Activated B cell treated with CpG ODN at 0.5 μM for 24 hours (primary cell): ENCODE results near the gene BRSK1. TPM values are rescaled to one million over a fixed set of nuclear protein-coding genes. Genes with fewer than 3 reads are reported as not detected.
A peak's percentile ranks its signal among the peaks of the same experiment; 100 is the strongest.

Experiments used
- ATAC-seq: fragments of 200-7000 bp; cut with Tn5 transposase; one replicate; pipeline ENCODE4 v1.10.0; 2021; ENCODE audit warnings: low read depth, mild to moderate bottlenecking, moderate library complexity
- CTCF ChIA-PET: fragments of 350-600 bp; sonication (Branson Sonifier 250); formaldehyde crosslinking; loops from one replicate; lab custom pipeline; 2021; ENCODE audit warnings: antibody characterized with exemption; lab: Charles Lee
- POLR2A ChIA-PET: fragments of 350-600 bp; sonication (Branson Sonifier 250); formaldehyde crosslinking; loops from one replicate; lab custom pipeline; 2021; ENCODE audit warnings: antibody characterized with exemption; lab: Charles Lee
- DNase-seq: peaks from one replicate; pipeline ENCODE4 v3.0.0; 2022
- H3K27ac Mint-ChIP-seq: one replicate; pipeline ENCODE4 v1.8.0; 2020; ENCODE audit warnings: mixed read lengths
- H3K27me3 Mint-ChIP-seq: one replicate; pipeline ENCODE4 v1.8.0; 2021; ENCODE audit warnings: mixed read lengths
- H3K36me3 Mint-ChIP-seq: one replicate; pipeline ENCODE4 v1.8.0; 2021; ENCODE audit warnings: low read depth, mixed read lengths
- H3K4me1 Mint-ChIP-seq: one replicate; pipeline ENCODE4 v1.8.0; 2021; ENCODE audit warnings: mixed read lengths
- H3K4me3 Mint-ChIP-seq: one replicate; pipeline ENCODE4 v1.8.0; 2020; ENCODE audit warnings: mild to moderate bottlenecking, mixed read lengths
- H3K9me3 Mint-ChIP-seq: one replicate; pipeline ENCODE4 v1.8.0; 2020; ENCODE audit warnings: mixed read lengths
- intact Hi-C: fragments of 100-400 bp; cut with micrococcal nuclease; formaldehyde crosslinking; loops from one replicate; pipeline ENCODE4 v1.15.1; 2024
- total RNA-seq: library from RNA; stranded (reverse); gene quantifications from 2 replicates; pipeline ENCODE4 v1.2.3, GENCODE V29; 2022
- TF ChIP-seq, protein P1 (sequence below): fragments of 200-600 bp; IDR thresholded peaks from one replicate; pipeline ENCODE4 v1.8.0; 2022; ENCODE audit warnings: antibody characterized with exemption, mild to moderate bottlenecking

The BRSK1 gene
- total RNA-seq, 1 donor from 2014 or later, result 2.7 TPM

- TF ChIP-seq, protein P1, sequence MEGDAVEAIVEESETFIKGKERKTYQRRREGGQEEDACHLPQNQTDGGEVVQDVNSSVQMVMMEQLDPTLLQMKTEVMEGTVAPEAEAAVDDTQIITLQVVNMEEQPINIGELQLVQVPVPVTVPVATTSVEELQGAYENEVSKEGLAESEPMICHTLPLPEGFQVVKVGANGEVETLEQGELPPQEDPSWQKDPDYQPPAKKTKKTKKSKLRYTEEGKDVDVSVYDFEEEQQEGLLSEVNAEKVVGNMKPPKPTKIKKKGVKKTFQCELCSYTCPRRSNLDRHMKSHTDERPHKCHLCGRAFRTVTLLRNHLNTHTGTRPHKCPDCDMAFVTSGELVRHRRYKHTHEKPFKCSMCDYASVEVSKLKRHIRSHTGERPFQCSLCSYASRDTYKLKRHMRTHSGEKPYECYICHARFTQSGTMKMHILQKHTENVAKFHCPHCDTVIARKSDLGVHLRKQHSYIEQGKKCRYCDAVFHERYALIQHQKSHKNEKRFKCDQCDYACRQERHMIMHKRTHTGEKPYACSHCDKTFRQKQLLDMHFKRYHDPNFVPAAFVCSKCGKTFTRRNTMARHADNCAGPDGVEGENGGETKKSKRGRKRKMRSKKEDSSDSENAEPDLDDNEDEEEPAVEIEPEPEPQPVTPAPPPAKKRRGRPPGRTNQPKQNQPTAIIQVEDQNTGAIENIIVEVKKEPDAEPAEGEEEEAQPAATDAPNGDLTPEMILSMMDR, result no peak
- ChIA-PET POLR2A (interaction anchor here (0.6 to 2.4 kb wide), 25 partner anchors 14 to 890 kb away, joined by 3 to 42 read pairs (median 5); partner anchors contain the start of genes FIZ1, HSPBP1, ISOC2 and LENG8), CTCF (interaction anchor here (0.7 to 1.5 kb wide), 6 partner anchors 37 to 198 kb away, joined by 3 to 11 read pairs (median 6); partner anchors contain the start of genes PPP6R1 and TMEM238)
- Mint-ChIP-seq H3K9me3 (no peaks in the 10 kb centered on the region), H3K4me3 (peak within 1 kb of the TSS; percentile 95), H3K27me3 (peaks cover 7% of the 10 kb centered on the region), H3K27ac (peak within 1 kb of the TSS; percentile 90), H3K4me1 (peaks cover 31% of the 10 kb centered on the region), H3K36me3 (peaks cover 6% of the 10 kb centered on the region)
- ATAC-seq, result peak; percentile 81
- intact Hi-C loops, result loop anchor here (1.0 to 2.0 kb wide), 12 partner anchors 15 to 315 kb away; partner anchors contain the start of genes COX6B2, FIZ1, HSPBP1 and ISOC2
- peak; percentile 99 for DNase-seq
Measured at GRCh38 chr19:55339105-55339888, 55.5 kb downstream of the BRSK1 start, which contains the start of gene KMT5C. Gene KMT5C, plus strand, starts transcription at chr19:55339876. Its CDS starts 2,061 bp downstream, at chr19:55341937.

GRCh38 chr19:55339889-55340783 is 56.3 kb downstream of the BRSK1 start:
- CTCF ChIA-PET, result interaction anchor here (0.7 to 1.5 kb wide), 6 partner anchors 38 to 199 kb away, joined by 3 to 11 read pairs (median 6); partner anchors contain the start of genes PPP6R1 and TMEM238
- POLR2A ChIA-PET, result interaction anchor here (0.6 to 2.4 kb wide), 20 partner anchors 32 to 891 kb away, joined by 3 to 42 read pairs (median 6); partner anchors contain the start of genes FIZ1, HSPBP1, ISOC2 and LENG8
- H3K36me3 Mint-ChIP-seq, result peaks cover 6% of the 10 kb centered on the region
- peaks cover 6% of the 10 kb centered on the region for H3K27me3 Mint-ChIP-seq
- intact Hi-C loops, result loop anchor here (1.0 to 2.0 kb wide), 12 partner anchors 14 to 314 kb away; partner anchors contain the start of genes COX6B2, FIZ1, HSPBP1 and ISOC2
- ATAC-seq (no peak), DNase-seq (no peak)
- peak overlapping the region; percentile 95 for H3K4me3 Mint-ChIP-seq
- H3K4me1 Mint-ChIP-seq, result peaks cover 31% of the 10 kb centered on the region
- TF ChIP-seq, protein P1, result no peak
- no peaks in the 10 kb centered on the region for H3K9me3 Mint-ChIP-seq
- H3K27ac Mint-ChIP-seq, result peak overlapping the region; percentile 90

- DNase-seq, result no peak
- Mint-ChIP-seq H3K36me3 (peaks cover 6% of the 10 kb centered on the region), H3K27me3 (peaks cover 5% of the 10 kb centered on the region), H3K27ac (no peak overlapping the region), H3K9me3 (no peaks in the 10 kb centered on the region), H3K4me1 (peaks cover 31% of the 10 kb centered on the region), H3K4me3 (peak overlapping the region; percentile 83)
- CTCF ChIA-PET, result no interaction called here
- ATAC-seq, result no peak
- TF ChIP-seq, protein P1, result no peak
- intact Hi-C loops, result no loop called here
- POLR2A ChIA-PET, result interaction anchor here (1.5 kb wide), 1 partner anchor 43 kb away, joined by 6 read pairs; the partner anchor contains the start of gene TMEM238
Measured at GRCh38 chr19:55340784-55341147, 57.0 kb downstream of the BRSK1 start.

- TF ChIP-seq, protein P1, result no peak
- peaks cover 6% of the 10 kb centered on the region for H3K36me3 Mint-ChIP-seq
- H3K4me3 Mint-ChIP-seq, result peak overlapping the region; percentile 83
- DNase-seq (no peak), ATAC-seq (no peak)
- intact Hi-C loops, result no loop called here
- H3K27ac Mint-ChIP-seq, result no peak overlapping the region
- no peaks in the 10 kb centered on the region for H3K9me3 Mint-ChIP-seq
- POLR2A ChIA-PET, result interaction anchor here (1.5 kb wide), 1 partner anchor 43 kb away, joined by 6 read pairs; the partner anchor contains the start of gene TMEM238
- peaks cover 31% of the 10 kb centered on the region for H3K4me1 Mint-ChIP-seq
- CTCF ChIA-PET, result no interaction called here
- H3K27me3 Mint-ChIP-seq, result peaks cover 5% of the 10 kb centered on the region
Measured at GRCh38 chr19:55341171-55341588, 57.4 kb downstream of the BRSK1 start.
